Measurements from ENCODE around the gene LGALS7B. TPM values are rescaled to one million over a fixed set of nuclear protein-coding genes. Genes with fewer than 3 reads are reported as not detected.
"Not testable (repeated sequence)": the region's sequence is repeated elsewhere in the genome, so short reads cannot be mapped to it uniquely, and the experiment has no call there.

Gene LGALS7B
- polyA plus RNA-seq, 1 donor: not detected

- peak; percentile 81 for DNase-seq
These were observed 19.3 kb upstream of the LGALS7B start for GRCh38 chr19:38769635-38770211.

DNA sequence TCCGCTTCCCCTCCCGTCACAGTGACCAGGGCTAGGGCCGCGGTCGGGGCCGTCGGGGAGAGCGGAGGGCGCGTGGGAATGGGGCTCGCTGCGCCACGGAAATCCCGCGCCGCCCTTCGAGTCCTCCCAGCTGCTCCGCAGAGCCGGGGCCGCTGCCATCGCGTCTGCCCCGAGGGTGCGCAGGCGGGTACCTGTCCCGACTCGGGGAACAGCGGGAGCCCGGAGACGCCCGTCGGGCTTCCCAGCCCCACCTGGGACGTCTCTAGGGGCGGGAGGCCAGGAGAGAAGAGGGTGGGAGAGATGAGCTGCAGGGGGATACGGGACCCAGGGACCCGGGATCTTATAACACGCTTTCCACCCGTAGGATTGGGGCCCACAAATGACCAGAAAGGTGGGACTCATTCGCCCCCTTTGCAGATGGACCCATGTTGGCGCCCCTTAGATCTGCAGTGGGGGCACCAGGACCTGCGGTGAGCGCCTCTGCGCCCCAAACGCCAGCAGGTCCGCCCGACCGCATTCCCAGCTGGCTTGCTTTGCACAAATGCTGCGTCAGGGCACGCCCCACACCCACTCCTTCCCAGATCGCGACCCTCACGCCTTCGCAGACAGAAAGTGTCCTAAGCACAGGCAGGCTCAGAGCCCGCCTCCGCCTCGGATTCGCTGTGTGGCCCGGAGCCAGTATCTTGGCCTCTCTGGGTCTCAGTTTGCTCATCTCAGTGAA is 18.6 kb upstream of the LGALS7B start:
- DNase-seq: not testable (repeated sequence)

GRCh38 chr19:38770949-38771275 is 18.1 kb upstream of the LGALS7B start:
- not testable (repeated sequence) for DNase-seq

GRCh38 chr19:38771569-38771968 is 17.4 kb upstream of the LGALS7B start:
- not testable (repeated sequence) for DNase-seq

DNA sequence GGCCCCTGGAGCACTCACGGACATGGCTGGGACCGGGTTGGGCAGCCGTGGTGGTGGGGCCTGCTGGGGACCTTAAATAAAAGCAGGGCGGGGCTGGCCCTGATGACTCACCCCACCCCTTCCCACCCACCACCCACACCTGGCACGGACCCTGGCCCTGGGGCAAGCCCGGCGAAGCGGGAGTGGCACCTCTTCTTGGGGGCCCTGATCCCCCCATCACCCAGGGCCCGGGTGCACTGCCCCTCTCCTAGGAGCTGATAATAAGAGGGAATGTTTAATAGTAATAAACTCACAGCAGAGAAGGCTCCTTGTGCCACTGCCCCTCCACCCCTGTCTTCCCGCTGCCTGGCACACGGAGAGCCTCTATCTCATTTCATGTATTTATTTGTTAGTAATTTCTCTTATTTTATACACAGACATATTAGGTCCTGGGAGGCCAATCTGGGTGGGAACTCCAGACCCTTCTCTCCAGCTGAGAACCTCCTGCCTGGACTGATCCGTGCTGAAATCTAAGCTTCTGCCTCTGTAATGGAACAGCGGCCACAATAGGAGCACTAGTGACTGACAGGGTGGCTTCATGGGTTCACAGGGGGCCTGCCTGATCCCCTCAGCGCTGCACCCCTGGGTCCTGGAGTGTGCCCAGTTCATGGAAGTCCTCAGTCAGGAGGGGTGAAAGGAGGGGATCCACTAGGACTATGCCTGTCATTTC is 15.4 kb upstream of the LGALS7B start, which contains the start of gene LGALS7:
Gene LGALS7, minus strand, starts transcription at position 49 of the 709 bp plus-strand sequence. Its CDS starts 25 bp downstream, at position 24.
- no peak for DNase-seq

GRCh38 chr19:38774181-38774950 is 14.6 kb upstream of the LGALS7B start:
- no peak for DNase-seq

GRCh38 chr19:38778733-38779132 is 10.3 kb upstream of the LGALS7B start:
- no peak for DNase-seq

- no peak for DNase-seq
These were observed 8.6 kb upstream of the LGALS7B start for GRCh38 chr19:38780443-38780842.

DNA sequence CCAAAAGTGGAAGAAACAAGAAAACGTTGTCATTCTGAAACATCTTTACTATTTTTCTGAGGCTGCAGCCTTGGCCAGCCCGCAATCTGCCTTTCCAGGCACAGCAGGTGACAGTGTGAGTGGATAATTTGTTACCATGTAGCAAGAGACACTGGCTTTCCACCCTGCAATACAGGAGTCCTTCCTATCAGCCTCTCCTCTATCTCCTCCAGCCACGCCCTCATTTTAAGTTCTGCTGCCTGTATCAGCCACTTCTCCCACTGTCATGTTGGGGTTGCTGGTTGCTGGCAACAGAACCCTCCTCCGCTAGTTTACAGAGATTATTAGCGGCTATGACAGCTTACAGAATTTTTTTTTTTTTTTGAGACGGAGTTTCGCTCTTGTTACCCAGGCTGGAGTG is 7.9 kb upstream of the LGALS7B start:
- no peak for DNase-seq

- not testable (repeated sequence) for DNase-seq
These were observed 6.8 kb upstream of the LGALS7B start for GRCh38 chr19:38782212-38782611.

- no peak for DNase-seq
These were observed 4.8 kb upstream of the LGALS7B start for GRCh38 chr19:38784224-38784623.

DNA sequence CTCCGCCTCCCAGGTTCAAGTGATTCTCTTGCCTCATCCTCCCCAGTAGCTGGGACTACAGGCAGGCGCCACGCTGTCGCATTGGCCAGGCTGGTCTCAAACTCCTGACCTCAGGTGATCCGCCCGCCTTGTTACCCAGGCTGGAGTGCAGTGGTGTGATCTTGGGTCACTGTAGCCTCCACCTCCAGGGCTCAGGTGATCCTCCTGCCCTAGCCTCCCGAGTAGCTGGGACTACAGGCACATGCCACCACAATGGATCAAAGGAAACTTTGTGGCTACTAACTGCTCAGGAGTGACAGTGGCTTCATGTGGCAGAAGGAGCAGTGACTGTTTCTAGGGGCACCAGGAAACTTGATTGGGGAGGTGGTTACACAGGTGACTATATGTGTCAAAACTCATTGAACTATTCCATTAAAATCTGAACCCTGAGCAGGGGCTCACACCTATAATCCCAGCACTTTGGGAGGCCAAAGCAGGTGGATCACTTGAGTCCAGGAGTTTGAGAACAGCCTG is 3.8 kb upstream of the LGALS7B start:
- DNase-seq: no peak

- DNase-seq: not testable (repeated sequence)
These were observed 2.9 kb upstream of the LGALS7B start for GRCh38 chr19:38786061-38786460.

GRCh38 chr19:38786572-38787265 is 2.3 kb upstream of the LGALS7B start:
- no peak for DNase-seq

GRCh38 chr19:38790507-38791403 is 1.8 kb downstream of the LGALS7B start:
- not testable (repeated sequence) for DNase-seq

DNA sequence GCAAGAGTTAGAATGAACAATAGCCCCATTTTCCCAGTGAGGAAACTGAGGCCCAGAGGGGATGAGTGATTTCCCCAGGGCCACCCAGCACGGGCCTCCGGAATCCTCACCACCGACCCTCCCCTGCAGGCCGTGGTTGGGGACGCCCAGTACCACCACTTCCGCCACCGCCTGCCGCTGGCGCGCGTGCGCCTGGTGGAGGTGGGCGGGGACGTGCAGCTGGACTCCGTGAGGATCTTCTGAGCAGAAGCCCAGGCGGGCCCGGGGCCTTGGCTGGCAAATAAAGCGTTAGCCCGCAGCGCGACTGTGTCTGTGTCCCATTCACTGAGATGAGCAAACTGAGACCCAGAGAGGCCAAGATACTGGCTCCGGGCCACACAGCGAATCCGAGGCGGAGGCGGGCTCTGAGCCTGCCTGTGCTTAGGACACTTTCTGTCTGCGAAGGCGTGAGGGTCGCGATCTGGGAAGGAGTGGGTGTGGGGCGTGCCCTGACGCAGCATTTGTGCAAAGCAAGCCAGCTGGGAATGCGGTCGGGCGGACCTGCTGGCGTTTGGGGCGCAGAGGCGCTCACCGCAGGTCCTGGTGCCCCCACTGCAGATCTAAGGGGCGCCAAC is 2.6 kb downstream of the LGALS7B start:
- DNase-seq: not testable (repeated sequence)

DNA sequence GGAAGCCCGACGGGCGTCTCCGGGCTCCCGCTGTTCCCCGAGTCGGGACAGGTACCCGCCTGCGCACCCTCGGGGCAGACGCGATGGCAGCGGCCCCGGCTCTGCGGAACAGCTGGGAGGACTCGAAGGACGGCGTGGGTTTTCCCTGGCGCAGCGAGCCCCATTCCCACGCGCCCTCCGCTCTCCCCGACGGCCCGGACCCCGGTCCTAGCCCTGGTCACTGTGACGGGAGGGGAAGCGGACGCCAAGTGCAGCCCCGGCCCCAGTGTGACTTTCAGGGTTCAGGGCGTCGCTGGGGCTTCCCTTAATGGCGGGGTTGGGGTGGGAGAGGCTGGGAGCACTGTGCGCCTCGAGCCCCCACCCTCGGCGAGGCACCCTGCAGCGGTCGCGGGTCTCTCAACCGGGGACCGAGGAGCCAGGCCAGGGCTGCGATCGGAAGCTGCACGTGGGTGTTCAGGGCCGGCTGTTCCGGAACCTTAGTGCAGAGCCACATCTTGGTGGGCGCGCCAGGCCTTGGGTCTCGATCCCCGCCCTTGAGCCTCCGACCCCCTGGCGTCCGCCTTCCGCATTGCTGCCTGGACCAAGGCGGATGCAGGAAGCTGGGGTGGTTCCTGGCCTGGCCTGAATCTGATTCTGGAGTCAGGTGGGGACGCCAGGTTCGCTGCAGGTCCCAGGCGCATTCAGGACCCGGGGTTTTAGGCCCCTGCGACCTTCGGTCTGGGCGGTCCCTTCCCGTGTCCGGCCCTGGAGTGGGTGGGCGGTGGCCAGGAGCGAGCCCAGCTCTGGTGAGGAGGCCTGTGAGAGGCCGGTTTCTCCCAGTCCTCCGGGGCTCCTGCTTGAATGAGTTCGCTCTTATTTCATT is 3.5 kb downstream of the LGALS7B start:
- DNase-seq: no peak

GRCh38 chr19:38793177-38793576 is 4.2 kb downstream of the LGALS7B start:
- DNase-seq: no peak

DNA sequence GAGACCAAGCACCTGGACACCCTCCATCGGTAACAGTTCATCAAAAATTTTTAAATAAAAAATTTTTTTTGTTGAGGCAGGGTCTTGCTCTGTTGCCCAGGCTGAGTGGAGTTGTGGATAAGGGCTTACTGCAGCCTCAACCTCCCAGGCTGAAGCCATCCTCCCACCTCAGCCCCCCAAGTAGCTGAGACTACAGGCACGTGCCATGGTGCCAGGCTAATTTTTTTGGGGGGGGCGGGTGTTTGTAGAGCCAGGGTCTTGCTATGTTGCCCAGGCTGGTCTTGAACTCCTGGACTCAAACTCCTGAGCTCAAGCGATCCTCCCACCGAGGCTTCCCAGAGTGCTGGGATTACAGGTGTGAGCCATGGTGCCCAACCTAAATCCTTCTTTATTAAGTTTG is 4.7 kb downstream of the LGALS7B start:
- DNase-seq: no peak

All from left kidney (tissue), 2 donors.